Ammon's horn (tissue), 1 donor: Measurements from ENCODE around the gene PDE4A.
"Not testable (repeated sequence)": the region's sequence is repeated elsewhere in the genome, so short reads cannot be mapped to it uniquely, and the experiment has no call there.

Experiments used
- DNase-seq: peaks from one replicate; pipeline ENCODE4 v3.0.0-alpha.2; 2016; ENCODE audit warnings: low spot score

Gene PDE4A

DNA sequence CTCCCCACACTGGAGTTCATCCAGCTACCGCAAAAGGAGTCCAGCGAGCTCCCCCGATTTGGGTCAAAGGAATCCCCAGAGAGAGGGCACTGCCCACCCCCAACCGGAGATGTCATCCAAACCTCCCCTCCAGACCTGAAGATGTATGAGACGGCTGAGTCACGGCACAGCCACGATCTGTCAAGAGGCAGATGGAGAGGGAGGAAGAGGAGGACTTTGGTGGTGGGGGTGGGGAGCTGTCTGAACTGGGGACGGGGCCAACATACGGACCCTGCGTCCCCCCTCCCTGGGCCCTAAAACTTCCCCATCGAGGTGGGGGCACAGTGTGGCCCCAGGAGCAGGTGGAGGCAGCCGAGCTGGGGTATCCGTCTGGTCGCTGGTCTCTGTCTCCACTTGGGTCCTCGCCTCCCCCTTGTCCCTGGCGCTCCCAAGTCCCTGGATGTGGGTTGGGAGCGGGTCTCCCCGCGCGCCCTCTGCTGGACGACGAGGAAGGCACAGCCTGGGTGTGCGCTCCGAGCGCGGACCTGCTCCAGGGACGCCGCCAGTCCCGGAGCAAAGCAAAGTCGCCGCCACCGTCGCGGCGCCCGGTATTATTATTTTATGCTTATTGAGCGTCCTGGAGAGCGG is 3.8 kb downstream of the PDE4A start:
- peak; percentile 80 for DNase-seq

DNA sequence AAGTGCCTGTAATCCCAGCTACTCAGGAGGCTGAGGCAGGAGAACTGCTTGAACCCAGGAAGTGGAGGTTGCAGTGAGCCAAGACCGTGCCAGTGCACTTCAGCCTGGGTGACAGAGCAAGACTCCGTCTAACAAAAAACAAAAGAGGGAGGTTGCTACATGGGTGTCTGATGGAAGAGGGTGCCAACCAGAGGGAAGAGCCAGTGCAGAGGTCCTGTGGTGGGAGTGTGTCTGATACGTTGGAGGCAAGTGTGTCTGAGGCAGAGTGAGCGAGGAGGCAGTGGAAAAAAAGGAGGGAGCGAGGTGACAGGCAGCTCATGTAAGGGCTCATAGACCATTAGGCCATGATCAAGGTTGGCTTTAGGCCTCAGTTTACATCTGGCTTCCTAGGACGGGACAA is 6.8 kb downstream of the PDE4A start:
- peak; percentile 0 for DNase-seq

DNA sequence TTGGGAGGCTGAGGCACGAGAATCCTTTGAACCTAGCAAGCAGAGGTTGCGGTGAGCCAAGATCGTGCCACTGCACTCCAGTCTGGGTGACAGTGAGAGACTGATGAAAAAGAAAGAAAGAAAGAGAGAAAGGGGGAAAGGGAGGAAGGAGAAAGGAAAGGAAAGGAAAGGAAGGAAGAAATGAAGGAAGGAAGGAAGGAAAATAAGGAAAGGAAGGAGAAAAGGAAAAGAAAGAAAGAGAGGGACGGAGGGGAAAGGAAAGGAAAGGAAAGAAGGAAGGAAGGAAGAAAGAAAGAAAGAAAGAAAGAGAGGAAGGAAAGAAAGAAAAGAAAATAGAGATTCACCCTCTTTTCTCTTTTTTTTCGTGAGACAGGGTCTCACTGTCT is 8.7 kb downstream of the PDE4A start:
- DNase-seq = no peak

DNA sequence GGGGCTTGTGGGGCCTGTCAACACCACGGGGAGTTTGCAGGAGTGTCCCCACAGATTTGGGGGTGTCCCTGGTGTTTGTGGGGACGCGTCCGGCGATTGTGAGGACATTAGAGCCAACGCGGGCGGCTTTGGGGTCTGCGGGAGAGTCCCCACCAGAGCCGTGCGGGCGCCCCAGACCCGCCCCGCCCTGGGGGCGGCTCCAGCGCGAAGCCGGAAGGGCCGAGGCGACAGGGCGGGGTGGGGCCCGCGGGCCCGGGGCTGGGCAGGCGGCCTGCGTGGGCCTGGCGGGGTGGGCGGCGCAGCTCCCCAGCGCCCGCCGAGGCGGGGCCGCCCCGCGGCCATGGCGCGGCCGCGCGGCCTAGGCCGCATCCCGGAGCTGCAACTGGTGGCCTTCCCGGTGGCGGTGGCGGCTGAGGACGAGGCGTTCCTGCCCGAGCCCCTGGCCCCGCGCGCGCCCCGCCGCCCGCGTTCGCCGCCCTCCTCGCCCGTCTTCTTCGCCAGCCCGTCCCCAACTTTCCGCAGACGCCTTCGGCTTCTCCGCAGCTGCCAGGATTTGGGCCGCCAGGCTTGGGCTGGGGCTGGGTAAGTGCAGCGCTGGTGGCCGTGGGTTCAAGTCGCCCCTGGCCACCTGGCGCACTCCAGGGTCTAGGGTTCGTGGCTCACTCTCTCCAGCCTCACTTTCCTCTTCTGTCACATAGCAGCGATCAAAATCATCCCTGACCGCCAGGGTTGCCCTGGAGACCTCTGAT is 10.3 kb downstream of the PDE4A start:
- peak; percentile 10 for DNase-seq

DNA sequence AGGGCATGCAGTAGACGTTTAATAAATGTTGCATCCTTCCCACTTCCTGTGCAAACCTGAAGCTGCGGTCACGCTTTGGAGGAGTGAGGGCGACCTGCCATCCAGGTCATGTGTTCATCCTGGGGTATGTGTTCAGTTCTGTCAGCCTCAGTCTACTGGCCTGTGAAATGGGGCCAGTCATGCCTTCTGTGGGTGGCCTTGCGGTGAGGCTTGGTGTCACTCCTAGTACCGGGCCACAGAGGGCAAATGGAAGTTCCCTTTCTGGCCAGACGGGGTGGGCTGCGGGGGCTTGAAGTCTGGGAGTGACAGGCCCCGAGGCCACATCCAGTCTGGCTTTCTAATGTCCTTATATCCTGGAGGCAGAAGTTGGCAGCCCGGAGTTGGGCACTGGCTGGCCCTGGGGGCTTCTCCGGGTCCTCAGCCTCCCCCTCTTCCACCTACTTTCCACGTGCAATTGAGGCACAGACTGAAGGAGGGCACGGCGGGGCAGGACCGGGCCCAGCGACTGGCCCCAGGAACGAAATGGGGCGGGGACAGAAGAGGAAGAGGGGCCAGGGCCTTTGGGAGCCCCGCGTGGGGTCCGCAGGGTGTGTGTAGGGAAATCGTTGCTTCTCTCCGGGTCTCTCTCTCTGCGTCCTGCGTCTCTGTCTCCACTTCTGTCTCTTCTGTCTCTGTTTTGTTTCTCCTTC is 11.1 kb downstream of the PDE4A start:
- DNase-seq = no peak

DNA sequence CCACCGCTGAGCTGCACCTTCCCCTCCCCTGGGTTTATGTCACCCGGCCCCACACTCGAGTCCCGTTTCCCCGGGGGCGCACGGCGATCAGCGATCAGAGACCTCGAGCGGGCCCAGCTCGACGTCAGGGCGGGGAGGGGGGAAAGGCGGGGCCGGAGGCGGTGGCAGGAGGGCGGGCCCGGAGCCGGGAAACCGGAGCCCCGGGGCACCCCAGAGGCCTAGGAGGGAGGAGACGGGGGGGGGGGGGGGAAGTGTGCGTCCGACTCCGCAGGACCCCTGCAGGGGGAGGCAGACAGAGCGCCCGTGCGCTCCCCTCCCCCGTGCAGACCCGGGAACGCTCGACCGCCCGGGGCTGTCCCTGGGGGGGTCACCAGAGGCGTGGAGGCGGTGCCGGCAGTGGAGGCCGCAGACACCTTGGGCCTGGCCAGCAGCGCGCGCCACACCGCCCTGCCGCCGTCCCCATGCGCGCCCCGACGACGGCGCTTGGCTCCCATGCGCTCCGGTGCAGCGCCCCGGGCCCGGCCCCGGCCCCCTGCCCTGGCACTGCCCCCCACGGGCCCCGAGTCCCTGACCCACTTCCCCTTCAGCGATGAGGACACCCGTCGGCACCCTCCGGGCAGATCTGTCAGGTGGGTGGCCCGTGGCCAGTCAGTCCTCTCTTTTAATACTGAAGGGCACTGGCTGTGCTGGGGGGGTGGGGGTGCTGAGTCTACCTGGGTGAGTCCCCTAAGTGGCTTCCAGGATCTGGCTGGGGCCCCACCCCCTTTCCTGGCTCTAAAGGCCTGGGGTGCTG is 11.8 kb downstream of the PDE4A start:
- no peak for DNase-seq

DNA sequence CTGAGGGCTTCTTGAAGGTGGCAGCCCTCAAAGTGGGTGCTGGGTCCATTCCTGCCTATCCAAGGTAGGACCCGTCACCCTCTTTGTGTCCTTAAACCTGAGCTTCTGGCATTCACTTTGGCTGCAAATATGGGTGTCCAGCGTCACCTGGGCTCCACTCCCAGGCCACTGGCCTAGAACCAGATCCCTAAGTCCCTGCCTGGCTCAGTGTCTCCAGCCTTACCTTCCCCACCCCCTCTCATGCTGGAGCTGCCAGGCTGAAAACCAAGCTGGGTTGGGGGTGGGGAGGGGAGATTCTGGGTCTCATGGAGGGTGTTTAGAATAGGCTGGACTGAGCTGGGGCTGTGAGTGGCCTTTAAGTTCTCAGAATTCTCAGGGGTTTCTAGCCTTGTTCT is 12.4 kb downstream of the PDE4A start:
- no peak for DNase-seq

DNA sequence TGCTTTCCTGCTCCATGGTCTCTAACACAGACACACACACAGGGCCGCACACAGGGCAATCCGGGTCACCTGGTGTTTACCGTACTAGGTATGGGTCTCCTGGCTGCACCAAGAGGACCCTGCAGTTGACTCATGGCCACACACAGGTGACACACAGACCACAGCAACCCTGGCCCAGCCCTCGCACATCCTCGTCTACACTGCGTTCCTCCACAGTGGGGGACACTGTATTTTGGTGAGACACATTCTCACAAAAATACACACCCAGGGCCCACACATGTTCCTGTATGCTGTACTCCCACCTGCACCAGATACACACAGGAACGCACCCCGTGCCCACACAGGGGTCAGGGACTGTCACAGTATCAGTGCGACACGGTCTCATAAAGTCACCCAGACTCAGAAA is 12.8 kb downstream of the PDE4A start:
- no peak for DNase-seq

DNA sequence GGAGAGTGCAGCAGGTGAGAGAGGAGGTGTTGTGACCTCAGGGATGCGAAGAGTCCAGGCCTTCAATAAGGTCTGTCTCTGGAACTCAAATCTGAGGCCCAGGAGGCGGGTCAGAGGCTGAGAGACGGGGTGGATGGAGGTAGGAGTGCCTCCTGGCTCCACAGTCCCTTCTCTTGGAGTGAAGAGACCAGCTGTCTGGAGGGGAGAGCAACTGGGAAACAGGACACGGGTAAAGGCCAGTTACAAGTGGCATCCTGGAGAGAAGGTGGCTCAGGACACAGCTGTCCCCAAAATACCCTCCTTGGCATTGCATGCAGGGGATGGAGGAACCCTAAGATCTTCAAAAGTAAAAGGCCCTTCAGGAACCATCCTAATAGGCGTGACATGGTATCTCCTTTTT is 19.2 kb downstream of the PDE4A start:
- DNase-seq = no peak

DNA sequence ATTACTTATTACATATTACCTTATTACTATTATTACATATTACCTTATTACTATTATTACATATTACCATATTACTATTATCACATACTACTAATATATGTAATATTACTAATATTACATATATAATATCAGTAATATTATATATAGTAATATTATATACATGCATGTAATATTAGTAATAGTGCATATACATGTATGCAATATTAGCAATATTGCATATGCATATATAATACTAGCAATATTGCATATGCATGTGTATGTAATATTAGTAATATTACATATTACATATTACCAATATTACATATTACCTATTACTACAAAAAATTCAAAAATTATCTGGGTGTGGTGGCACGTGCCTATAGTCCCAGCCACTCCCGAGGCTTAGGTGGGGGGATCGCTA is 22.4 kb downstream of the PDE4A start:
- DNase-seq = no peak

DNA sequence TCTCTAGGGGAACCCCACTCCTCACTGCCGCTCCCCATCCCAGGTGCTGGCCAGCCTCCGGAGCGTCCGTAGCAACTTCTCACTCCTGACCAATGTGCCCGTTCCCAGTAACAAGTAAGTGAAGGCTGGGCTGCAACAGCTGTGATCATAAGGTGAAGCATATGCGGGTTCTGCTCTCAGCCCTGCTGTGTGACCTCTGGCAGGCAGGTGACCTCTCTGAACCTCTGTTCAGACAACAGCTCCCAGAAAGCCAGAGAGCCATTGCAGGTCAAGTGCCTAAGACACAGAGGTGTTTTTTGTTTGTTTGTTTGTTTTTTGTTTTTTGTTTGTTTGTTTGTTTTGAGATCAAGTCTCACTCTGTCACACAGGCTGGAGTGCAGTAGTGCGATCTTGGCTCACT is 28.7 kb downstream of the PDE4A start:
- DNase-seq = no peak

DNA sequence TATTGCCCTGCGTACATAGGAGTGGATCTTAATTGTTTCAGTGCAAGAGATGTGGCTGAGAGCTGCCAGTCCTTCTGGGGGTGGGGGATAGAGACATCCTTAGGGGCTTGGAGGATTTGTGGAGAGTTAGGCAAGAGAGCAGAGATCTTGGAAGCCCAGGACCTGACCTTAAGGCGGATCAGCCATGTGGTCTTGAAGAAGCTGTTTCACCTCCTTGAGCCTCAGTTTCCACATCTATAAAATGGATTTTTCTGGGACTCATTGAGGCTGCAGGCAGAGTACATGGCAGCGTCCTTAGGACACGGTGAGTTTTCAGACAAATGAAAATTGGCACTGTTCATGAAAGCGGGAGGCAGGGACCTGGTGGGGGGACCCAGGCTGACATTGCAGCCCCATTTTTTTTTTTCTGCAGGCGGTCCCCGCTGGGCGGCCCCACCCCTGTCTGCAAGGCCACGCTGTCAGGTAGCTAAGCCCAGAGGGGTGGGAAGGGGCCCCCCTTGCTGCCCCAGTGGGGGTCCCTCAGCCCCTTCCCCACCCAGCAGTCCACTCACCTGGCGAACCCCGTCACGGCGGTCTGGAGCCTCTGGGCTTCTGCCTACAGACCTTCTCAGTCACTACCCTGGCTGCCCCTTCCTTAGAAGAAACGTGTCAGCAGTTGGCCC is 30.0 kb downstream of the PDE4A start:
- no peak for DNase-seq

DNA sequence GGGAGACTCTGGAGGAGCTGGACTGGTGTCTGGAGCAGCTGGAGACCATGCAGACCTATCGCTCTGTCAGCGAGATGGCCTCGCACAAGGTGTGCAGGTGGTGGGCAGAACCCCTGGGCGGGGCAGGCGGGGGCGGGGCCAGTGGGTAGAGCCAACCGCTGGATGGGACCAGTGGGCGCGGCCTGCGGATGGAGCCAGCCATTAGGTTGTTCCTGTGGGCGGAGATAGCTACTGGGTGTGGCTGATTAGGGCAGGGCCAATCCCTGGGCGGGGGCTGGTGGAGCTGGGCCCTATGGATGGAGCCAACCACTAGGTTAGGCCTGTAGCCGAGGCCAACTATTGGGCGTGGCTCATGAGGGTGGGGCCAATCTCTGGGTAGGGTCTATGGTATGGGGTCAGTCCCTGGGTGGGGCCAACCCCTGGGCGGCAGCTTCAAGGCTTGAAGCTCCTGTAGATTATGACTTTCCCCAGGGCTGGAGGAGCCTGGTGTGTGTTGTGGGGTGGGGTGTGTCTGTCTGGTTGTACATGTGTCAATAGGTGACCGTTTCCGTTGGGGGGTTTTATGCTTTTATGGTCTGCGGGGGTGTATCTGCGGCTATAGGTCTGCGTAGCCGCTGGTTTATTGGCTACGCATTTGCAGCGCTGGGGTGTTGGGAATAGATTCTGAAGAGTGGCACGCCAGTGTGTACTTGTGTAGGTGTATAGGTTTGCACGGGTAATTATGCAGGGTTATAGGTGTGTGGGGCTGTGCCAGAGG is 30.7 kb downstream of the PDE4A start:
- no peak for DNase-seq

DNA sequence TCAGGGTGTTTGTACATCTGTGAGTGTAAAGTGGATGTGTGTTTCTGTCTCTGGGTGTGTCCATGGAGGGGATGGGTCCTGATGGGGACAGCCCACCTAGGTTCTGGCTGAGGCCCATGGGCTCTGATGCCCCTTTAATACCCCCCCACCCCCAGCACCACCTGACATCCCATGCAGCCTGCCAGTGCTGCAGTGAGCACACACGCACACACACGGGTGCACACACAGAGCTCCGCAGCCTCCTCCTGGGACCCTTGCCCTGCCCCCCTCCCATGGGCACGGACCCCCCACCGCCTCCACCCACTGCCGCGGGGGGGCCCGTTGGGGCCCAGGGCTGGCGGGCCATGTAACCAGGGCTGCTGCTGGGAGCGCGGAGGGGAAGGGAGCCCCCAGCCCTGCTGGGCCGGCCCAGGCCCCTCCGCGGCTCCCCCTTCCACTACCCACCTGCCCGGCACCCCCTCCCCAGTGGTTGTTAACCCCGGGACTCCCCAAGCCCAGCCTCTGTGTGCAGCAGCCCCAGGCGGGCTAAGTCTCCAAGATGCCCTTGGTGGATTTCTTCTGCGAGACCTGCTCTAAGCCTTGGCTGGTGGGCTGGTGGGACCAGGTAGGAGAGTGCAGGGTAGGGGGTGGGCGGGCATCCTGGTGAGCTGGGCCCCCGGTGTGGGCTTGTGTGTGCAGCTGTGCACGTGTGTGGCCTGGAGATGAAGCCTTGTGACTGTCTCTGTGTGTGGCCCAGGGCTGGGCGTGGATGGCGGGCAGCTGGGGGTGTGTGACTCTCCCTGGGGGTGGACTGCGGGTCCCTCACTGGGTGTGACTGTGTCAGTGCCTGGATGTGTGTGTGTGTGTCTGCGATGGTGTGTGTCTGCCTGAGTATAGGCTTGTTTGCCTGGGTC is 32.6 kb downstream of the PDE4A start:
- DNase-seq = peak; percentile 45

DNA sequence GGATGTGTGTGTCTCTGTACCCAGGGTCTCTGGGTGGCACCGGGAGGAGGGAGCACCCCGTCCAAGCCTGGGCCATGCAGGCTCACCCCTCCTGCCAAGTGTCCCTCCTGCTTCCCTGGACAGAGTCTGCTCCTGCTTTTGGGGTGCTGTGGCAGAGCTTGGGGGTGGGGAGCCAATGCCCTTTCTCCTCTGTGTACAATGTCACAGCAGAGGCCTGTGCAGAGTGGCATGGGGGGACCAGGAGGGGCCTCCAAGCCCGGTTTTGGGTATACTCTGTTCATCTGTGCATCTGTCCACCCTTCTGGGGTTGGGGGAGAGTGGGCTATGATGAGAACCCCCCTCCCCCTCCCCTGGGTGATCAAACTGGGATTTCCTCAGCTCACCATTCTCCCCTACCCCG is 33.5 kb downstream of the PDE4A start:
- DNase-seq = no peak

DNA sequence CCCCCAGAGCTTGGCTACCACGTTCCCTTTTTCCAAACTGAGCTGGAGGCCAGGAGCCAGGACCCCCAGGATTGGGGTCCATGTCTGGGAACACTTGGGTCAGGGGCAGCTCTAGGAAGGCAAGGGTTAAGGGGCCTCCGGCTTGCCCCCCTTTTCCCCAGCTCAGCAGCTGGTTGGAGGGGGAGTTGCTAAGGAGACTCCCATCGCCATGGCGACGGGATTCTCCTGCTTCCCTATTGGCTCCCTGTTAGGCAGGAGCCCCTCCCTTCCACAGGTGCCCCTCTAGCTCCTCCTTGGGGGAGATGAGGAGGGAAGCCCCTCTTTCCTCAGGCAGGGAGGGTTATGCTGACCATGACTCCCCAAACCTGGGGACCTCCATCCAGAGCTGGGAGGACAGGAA is 33.9 kb downstream of the PDE4A start:
- DNase-seq = peak; percentile 81

DNA sequence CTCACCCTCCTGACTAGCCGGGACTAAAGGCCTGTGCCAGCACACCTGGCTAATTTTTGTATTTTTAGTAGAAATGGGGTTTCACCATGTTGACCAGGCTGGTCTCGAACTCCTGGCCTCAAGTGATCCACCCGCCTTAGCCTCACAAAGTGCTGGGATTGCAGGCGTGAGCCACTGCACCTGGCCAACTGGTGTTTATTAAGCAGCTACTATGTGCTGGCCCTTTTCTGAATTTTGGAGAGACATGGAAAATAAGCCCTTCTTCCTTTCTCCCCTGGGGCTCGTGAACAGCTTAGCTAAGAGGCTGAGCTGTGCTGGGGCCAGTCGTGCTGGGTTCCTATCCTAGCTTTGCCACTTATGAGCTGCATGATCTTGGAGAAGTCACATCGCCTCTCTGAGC is 38.4 kb downstream of the PDE4A start:
- not testable (repeated sequence) for DNase-seq

DNA sequence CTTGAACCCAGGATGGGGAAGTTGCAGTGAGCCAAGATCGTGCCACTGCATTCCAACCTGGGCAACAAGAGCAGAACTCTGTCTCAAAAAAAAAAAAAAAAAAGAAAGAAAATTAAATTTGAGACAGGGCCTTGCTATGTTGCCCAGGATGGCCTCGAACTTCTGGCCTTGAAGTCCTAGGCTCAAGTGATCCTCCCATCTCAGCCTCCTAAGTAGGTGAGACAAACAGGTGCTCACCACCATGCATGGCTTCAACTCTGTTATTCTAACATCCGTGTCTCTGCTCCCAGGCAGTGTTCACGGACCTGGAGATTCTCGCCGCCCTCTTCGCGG is 40.3 kb downstream of the PDE4A start:
- DNase-seq = no peak

DNA sequence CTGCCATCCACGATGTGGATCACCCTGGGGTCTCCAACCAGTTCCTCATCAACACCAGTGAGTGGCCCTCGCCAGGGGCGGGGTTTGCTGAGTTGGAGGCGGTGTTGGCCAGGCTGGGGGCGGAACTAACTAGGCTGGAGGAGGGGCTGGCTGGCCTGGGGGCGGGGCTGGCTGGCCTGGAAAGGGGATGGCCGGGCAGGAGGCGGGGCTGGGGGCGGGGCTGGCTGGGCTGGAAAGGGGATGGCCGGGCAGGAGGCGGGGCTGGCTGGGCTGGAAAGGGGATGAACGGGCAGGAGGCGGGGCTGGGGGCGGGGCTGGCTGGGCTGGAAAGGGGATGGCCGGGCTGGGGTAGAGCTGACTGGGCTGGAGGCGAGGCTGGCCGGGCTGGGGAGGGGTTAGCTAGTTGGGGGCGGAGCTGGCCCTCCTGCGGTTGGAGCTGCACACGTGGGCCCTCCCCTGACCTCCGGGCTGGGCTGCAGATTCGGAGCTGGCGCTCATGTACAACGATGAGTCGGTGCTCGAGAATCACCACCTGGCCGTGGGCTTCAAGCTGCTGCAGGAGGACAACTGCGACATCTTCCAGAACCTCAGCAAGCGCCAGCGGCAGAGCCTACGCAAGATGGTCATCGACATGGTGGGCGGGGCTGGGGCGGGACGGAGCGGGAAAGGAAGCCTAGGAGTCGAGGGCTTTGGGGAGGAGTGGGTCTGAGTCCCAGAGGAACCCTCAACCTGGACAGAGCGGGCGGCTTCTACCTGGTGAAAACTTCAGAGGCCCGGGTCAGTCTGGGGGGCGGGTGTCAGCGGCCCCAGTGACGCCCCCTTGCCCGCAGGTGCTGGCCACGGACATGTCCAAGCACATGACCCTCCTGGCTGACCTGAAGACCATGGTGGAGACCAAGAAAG is 41.0 kb downstream of the PDE4A start:
- peak; percentile 91 for DNase-seq
